Measurements from ENCODE around the gene ZNF76.

The ZNF76 gene

DNA sequence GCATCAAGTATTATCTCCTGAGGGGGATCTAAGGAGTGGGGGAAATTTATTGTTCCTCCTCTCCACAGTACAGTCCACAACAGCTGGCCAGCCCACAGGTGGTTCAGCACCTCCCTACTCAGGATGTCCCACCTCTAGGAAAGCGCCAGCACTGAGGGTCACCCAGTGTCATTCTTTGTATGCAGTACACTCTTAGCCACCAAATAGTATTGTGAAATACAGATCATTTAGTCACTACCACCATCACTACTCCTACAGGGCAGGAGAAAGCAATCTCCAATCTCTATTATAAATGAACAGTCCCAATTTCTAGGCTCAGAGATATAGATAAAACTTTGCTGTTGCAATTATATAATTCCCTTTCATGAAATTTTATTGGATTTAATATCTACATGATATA, 6.3 kb upstream of the ZNF76 start:
- no peaks in the 10 kb centered on the region for H3K9me2 ChIP-seq (replicated peaks; ENCODE audit: insufficient read depth, low read length)
- no peak overlapping the region for H3K4me3 ChIP-seq (ENCODE audit: insufficient read depth, low read length, poor library complexity, severe bottlenecking)
- H4K20me1 ChIP-seq (ENCODE audit: low read depth, low read length): no peaks in the 10 kb centered on the region
- no peak overlapping the region for H2AFZ ChIP-seq (ENCODE audit: low read depth, low read length, severe bottlenecking)
- no peak overlapping the region for H3K4me2 ChIP-seq (ENCODE audit: low read depth, low read length, poor library complexity, severe bottlenecking)
- no peaks in the 10 kb centered on the region for H3F3A ChIP-seq (ENCODE audit: insufficient read depth)
- H3K9ac ChIP-seq (ENCODE audit: low read length): no peak overlapping the region
- no peak for TF ChIP-seq EZH2phosphoT487 (conservative IDR thresholded peaks at IDR 0.05; ENCODE audit: low read length)
- TF ChIP-seq, protein P1, sequence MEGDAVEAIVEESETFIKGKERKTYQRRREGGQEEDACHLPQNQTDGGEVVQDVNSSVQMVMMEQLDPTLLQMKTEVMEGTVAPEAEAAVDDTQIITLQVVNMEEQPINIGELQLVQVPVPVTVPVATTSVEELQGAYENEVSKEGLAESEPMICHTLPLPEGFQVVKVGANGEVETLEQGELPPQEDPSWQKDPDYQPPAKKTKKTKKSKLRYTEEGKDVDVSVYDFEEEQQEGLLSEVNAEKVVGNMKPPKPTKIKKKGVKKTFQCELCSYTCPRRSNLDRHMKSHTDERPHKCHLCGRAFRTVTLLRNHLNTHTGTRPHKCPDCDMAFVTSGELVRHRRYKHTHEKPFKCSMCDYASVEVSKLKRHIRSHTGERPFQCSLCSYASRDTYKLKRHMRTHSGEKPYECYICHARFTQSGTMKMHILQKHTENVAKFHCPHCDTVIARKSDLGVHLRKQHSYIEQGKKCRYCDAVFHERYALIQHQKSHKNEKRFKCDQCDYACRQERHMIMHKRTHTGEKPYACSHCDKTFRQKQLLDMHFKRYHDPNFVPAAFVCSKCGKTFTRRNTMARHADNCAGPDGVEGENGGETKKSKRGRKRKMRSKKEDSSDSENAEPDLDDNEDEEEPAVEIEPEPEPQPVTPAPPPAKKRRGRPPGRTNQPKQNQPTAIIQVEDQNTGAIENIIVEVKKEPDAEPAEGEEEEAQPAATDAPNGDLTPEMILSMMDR (IDR thresholded peaks at IDR 0.05; ENCODE audit: insufficient read depth, low read length, poor library complexity, severe bottlenecking): no peak
- H3K79me2 ChIP-seq (ENCODE audit: insufficient read depth, low read length): no peaks in the 10 kb centered on the region
- no peak overlapping the region for H3K27ac ChIP-seq (ENCODE audit: low read depth, low read length)
- no peaks in the 10 kb centered on the region for H3K9me3 ChIP-seq (ENCODE audit: insufficient read depth, low read length)
- no peaks in the 10 kb centered on the region for H3K36me3 ChIP-seq (ENCODE audit: low read length)
- H3K27me3 ChIP-seq (ENCODE audit: low read length): no peaks in the 10 kb centered on the region

DNA sequence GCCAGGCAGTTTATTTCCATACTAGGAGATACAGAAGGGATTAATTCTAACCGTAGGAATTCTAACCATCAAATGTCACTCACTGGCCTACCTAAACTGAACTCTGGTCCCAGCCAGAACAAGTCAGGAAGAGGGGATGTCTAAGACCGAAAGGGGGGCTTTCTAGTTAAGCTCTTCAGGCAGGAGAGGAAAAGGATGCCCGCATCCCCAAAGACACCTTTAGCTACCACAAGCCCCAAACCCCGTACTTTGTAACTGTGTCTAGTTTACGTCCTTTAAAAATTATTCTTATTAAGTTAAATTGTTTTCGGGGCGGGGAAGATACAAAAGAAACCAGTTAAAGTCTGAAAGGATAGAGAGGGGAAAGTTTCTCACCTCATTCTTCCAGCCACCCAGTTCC, 1.2 kb upstream of the ZNF76 start:
- Histone ChIP-seq H3K36me3 (ENCODE audit: low read length) (no peaks in the 10 kb centered on the region), H3K4me2 (ENCODE audit: low read depth, low read length, poor library complexity, severe bottlenecking) (peak overlapping the region; percentile 77), H3K27me3 (ENCODE audit: low read length) (no peaks in the 10 kb centered on the region), H3K9me3 (ENCODE audit: insufficient read depth, low read length) (no peaks in the 10 kb centered on the region), H2AFZ (ENCODE audit: low read depth, low read length, severe bottlenecking) (peak overlapping the region; percentile 88), H3K4me3 (ENCODE audit: insufficient read depth, low read length, poor library complexity, severe bottlenecking) (peak overlapping the region; percentile 72), H4K20me1 (ENCODE audit: low read depth, low read length) (no peaks in the 10 kb centered on the region), H3K79me2 (ENCODE audit: insufficient read depth, low read length) (peaks cover 26% of the 10 kb centered on the region; the same call in 1 of the 2 replicates), H3F3A (ENCODE audit: insufficient read depth) (peaks cover 18% of the 10 kb centered on the region), H3K9me2 (replicated peaks; ENCODE audit: insufficient read depth, low read length) (no peaks in the 10 kb centered on the region), H3K27ac (ENCODE audit: low read depth, low read length) (no peak overlapping the region), H3K9ac (ENCODE audit: low read length) (peak overlapping the region; percentile 86)
- no peak for TF ChIP-seq EZH2phosphoT487 (conservative IDR thresholded peaks at IDR 0.05; ENCODE audit: low read length)
- TF ChIP-seq, protein P1 (IDR thresholded peaks at IDR 0.05; ENCODE audit: insufficient read depth, low read length, poor library complexity, severe bottlenecking): no peak

DNA sequence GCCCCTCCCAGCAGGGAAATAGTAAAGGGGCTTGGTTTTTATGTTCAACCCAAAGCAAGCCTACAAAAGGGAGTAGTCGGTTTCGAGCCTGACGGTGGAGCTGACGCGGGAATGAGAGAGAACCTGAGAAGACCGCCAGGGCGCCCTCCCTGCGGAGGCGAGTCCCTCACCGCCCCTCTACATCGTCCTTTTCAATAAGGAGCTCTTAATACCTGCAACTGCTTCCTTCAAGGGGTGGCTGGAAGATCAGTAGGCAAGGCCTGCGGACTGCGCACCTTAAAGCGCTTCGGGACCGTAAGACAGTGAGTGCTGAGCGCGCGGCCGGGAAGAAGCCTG, 709 bp upstream of the ZNF76 start:
- no peaks in the 10 kb centered on the region for H3K9me3 ChIP-seq (ENCODE audit: insufficient read depth, low read length)
- no peaks in the 10 kb centered on the region for H3K27me3 ChIP-seq (ENCODE audit: low read length)
- H3K79me2 ChIP-seq (ENCODE audit: insufficient read depth, low read length): peaks cover 29% of the 10 kb centered on the region; the same call in 1 of the 2 replicates
- 0 out of 2 replicates have a peak overlapping the region, but pooled peaks have one; percentile 72 for H3K27ac ChIP-seq (ENCODE audit: low read depth, low read length)
- peaks cover 18% of the 10 kb centered on the region for H3F3A ChIP-seq (ENCODE audit: insufficient read depth)
- H3K36me3 ChIP-seq (ENCODE audit: low read length): no peaks in the 10 kb centered on the region
- no peaks in the 10 kb centered on the region for H3K9me2 ChIP-seq (replicated peaks; ENCODE audit: insufficient read depth, low read length)
- peak overlapping the region; percentile 86 for H3K9ac ChIP-seq (ENCODE audit: low read length)
- TF ChIP-seq, protein P1 (IDR thresholded peaks at IDR 0.05; ENCODE audit: insufficient read depth, low read length, poor library complexity, severe bottlenecking): peak; percentile 10
- TF ChIP-seq EZH2phosphoT487 (conservative IDR thresholded peaks at IDR 0.05; ENCODE audit: low read length): no peak
- H4K20me1 ChIP-seq (ENCODE audit: low read depth, low read length): no peaks in the 10 kb centered on the region
- peak overlapping the region; percentile 77 for H3K4me2 ChIP-seq (ENCODE audit: low read depth, low read length, poor library complexity, severe bottlenecking)
- peak overlapping the region; percentile 72 for H3K4me3 ChIP-seq (ENCODE audit: insufficient read depth, low read length, poor library complexity, severe bottlenecking)
- peak overlapping the region; percentile 88 for H2AFZ ChIP-seq (ENCODE audit: low read depth, low read length, severe bottlenecking)
